Middle frontal gyrus (tissue), 1 donor: ENCODE data around the gene ZBTB8A.

ENCODE experiments used
- DNase-seq: peaks from one replicate; pipeline ENCODE4 v3.0.0-alpha.2; 2015; ENCODE audit warnings: low spot score; ENCODE audit errors: extremely low spot score

Gene ZBTB8A

GRCh38 chr1:32652244-32652962, 113.2 kb downstream of the ZBTB8A start:
- DNase-seq = no peak
